HCT116 (cell line): ENCODE measurements around the gene EPHX1. TPM values are rescaled to one million over a fixed set of nuclear protein-coding genes. Genes with fewer than 3 reads are reported as not detected.
"Not testable (repeated sequence)": the region's sequence is repeated elsewhere in the genome, so short reads cannot be mapped to it uniquely, and the experiment has no call there.

Source experiments
- ATAC-seq: fragments of 200-7000 bp; cut with Tn5 transposase; 2 replicates; pipeline ENCODE4 v1.9.1; 2020; ENCODE audit warnings: mild to moderate bottlenecking, moderate library complexity
- BruUV-seq: library from RNA; stranded (reverse); fragments of 400-500 nt; replicated peaks from 2 replicates; lab custom pipeline; 2021; lab: Mats Ljungman, UMichigan
- CTCF ChIA-PET: fragments of 300-600 bp; sonication (Branson Sonifier 250); formaldehyde crosslinking; loops from one replicate; lab custom pipeline; 2021; ENCODE audit warnings: antibody characterized with exemption; lab: Charles Lee
- POLR2A ChIA-PET: fragments of 300-600, 350-600 bp; sonication (Branson Sonifier 250); formaldehyde crosslinking; loops from one replicate; lab custom pipeline; 2021; ENCODE audit warnings: antibody characterized with exemption; lab: Charles Lee
- RAD21 ChIA-PET, 2 experiments: fragments of 300-600 bp; sonication (Branson Sonifier 250); formaldehyde crosslinking; loops; one replicate each; lab custom pipeline; 2023; ENCODE audit warnings: low total read pairs in 2 of 2; ENCODE audit not compliant: uncharacterized antibody in 2 of 2, unreplicated experiment in 2 of 2, low non-redundant PET in 1 of 2; lab: Charles Lee
- DNase-seq: peaks from one replicate; pipeline ENCODE4 v3.0.0-alpha.2; 2010; ENCODE audit warnings: low read depth, low spot score
- H2AFZ ChIP-seq: fragments of 200-600 bp; shearing (Covaris generic), sonication (generic); 2 replicates; pipeline ENCODE4 v1.6.1; 2017; ENCODE audit warnings: low read depth, mixed run types, mixed read lengths, antibody characterized with exemption, low read length; ENCODE audit not compliant: poor library complexity, severe bottlenecking
- H3K27ac ChIP-seq: 2 replicates; pipeline ENCODE4 v1.5.1; 2012; ENCODE audit warnings: low read depth, low read length
- H3K27me3 ChIP-seq: fragments of 200-600 bp; sonication (generic); 2 replicates; pipeline ENCODE4 v1.6.1; 2016; ENCODE audit warnings: mixed run types, low read length, mixed read lengths; ENCODE audit not compliant: insufficient read depth
- H3K36me3 ChIP-seq, 2 experiments: fragments of 200-500 bp in 1 of 2; fragments of 200-600 bp in 1 of 2; sonication (Bioruptor generic) in 1 of 2; sonication (generic) in 1 of 2; 2 replicates each; pipeline versions ENCODE4 v1.5.1 to v1.6.1; 2014 to 2016; ENCODE audit warnings: low read length in 2 of 2, inconsistent platforms in 1 of 2, mixed read lengths in 1 of 2, mixed run types in 1 of 2; ENCODE audit not compliant: insufficient read depth in 2 of 2, control insufficient read depth in 1 of 2
- H3K4me1 ChIP-seq, 2 experiments: fragments of 200-600 bp in 1 of 2; sonication (generic) in 1 of 2; 2 replicates each; pipeline versions ENCODE4 v1.5.1 to v1.6.1; 2012 to 2017; ENCODE audit warnings: low read length in 2 of 2, inconsistent platforms in 1 of 2, mild to moderate bottlenecking in 1 of 2, mixed read lengths in 1 of 2, mixed run types in 1 of 2, moderate library complexity in 1 of 2; ENCODE audit not compliant: insufficient read depth in 2 of 2, control insufficient read depth in 1 of 2
- H3K4me2 ChIP-seq: fragments of 200-600 bp; sonication (generic); 2 replicates; pipeline ENCODE4 v1.6.1; 2017; ENCODE audit warnings: mixed run types, low read length, mixed read lengths
- H3K4me3 ChIP-seq, 2 experiments: fragments of 200-600 bp in 1 of 2; sonication (generic) in 1 of 2; replicated peaks in 1 of 2; 2 replicates each; pipeline ENCODE4 v1.5.1; 2011 to 2016; ENCODE audit warnings: low read length in 2 of 2, control low read depth in 1 of 2, low read depth in 1 of 2, mild to moderate bottlenecking in 1 of 2, mixed read lengths in 1 of 2, mixed run types in 1 of 2
- H3K79me2 ChIP-seq: fragments of 200-600 bp; sonication (generic); 2 replicates; pipeline ENCODE4 v1.6.1; 2017; ENCODE audit warnings: mild to moderate bottlenecking, mixed run types, low read length, moderate library complexity, mixed read lengths; ENCODE audit not compliant: insufficient read depth
- H3K9ac ChIP-seq: fragments of 200-600 bp; sonication (generic); 2 replicates; pipeline ENCODE4 v1.6.1; 2016; ENCODE audit warnings: low read length, mixed read lengths
- H3K9me2 ChIP-seq: fragments of 200-600 bp; sonication (generic), shearing (Covaris generic); 2 replicates; pipeline ENCODE4 v1.6.1; 2017; ENCODE audit warnings: mixed run types, mild to moderate bottlenecking, moderate library complexity; ENCODE audit not compliant: insufficient read depth
- H3K9me3 ChIP-seq, 2 experiments: fragments of 200-500 bp in 1 of 2; fragments of 200-600 bp in 1 of 2; sonication (Bioruptor generic) in 1 of 2; sonication (generic) in 1 of 2; 2 replicates each; pipeline ENCODE4 v1.6.1; 2014 to 2017; ENCODE audit warnings: low read length in 2 of 2, mixed read lengths in 2 of 2, inconsistent platforms in 1 of 2, low read depth in 1 of 2, mild to moderate bottlenecking in 1 of 2, mixed run types in 1 of 2, moderate library complexity in 1 of 2; ENCODE audit not compliant: control insufficient read depth in 1 of 2, insufficient read depth in 1 of 2
- H4K20me1 ChIP-seq: fragments of 200-600 bp; sonication (generic), shearing (Covaris generic); 2 replicates; pipeline ENCODE4 v1.6.1; 2017; ENCODE audit warnings: mixed run types, mild to moderate bottlenecking, moderate library complexity; ENCODE audit not compliant: insufficient read depth
- ATF3 ChIP-seq: IDR thresholded peaks from 2 replicates; pipeline ENCODE4 v1.6.1; 2012
- EGR1 ChIP-seq: IDR thresholded peaks from 2 replicates; pipeline ENCODE4 v1.6.1; 2012; ENCODE audit warnings: low read depth
- ELF1 ChIP-seq: IDR thresholded peaks from 2 replicates; pipeline ENCODE4 v1.6.1; 2012; ENCODE audit warnings: low read depth, borderline replicate concordance
- EZH2phosphoT487 ChIP-seq: fragments of 200-600 bp; IDR thresholded peaks from 2 replicates; pipeline ENCODE4 v1.6.1; 2018; ENCODE audit warnings: antibody characterized with exemption, borderline replicate concordance
- FOSL1 ChIP-seq: IDR thresholded peaks from 2 replicates; pipeline ENCODE4 v1.6.1; 2012; ENCODE audit warnings: low read depth
- JUND ChIP-seq: IDR thresholded peaks from 2 replicates; pipeline ENCODE4 v1.6.1; 2012
- MAX ChIP-seq: IDR thresholded peaks from 2 replicates; pipeline ENCODE4 v1.6.1; 2012
- POLR2AphosphoS5 ChIP-seq: IDR thresholded peaks from 2 replicates; pipeline ENCODE4 v1.6.1; 2011; ENCODE audit warnings: mild to moderate bottlenecking, low read depth, low read length, moderate library complexity
- RAD21 ChIP-seq: IDR thresholded peaks from 2 replicates; pipeline ENCODE4 v1.6.1; 2012; ENCODE audit warnings: low read depth, mild to moderate bottlenecking
- REST ChIP-seq: IDR thresholded peaks from 2 replicates; pipeline ENCODE4 v1.6.1; 2012; ENCODE audit warnings: low read depth
- SIN3A ChIP-seq: IDR thresholded peaks from 2 replicates; pipeline ENCODE4 v1.6.1; 2012; ENCODE audit warnings: low read depth
- SP1 ChIP-seq: IDR thresholded peaks from 2 replicates; pipeline ENCODE4 v1.6.1; 2012; ENCODE audit warnings: low read depth
- SRF ChIP-seq: IDR thresholded peaks from 2 replicates; pipeline ENCODE4 v1.6.1; 2012; ENCODE audit warnings: low read depth
- TCF7L2 ChIP-seq: IDR thresholded peaks from 2 replicates; pipeline ENCODE4 v1.7.0; 2011; ENCODE audit warnings: borderline replicate concordance, inconsistent platforms; ENCODE audit not compliant: insufficient read depth, insufficient read length; ENCODE audit errors: extremely low read depth
- YY1 ChIP-seq: IDR thresholded peaks from 2 replicates; pipeline ENCODE4 v1.6.1; 2011; ENCODE audit warnings: low read length, low read depth, moderate library complexity, mild to moderate bottlenecking; ENCODE audit not compliant: insufficient replicate concordance; ENCODE audit errors: extremely low read depth
- ZNF274 ChIP-seq: fragments of 200-500 bp; sonication (Bioruptor generic); IDR thresholded peaks from 2 replicates; pipeline ENCODE4 v1.6.1; 2014; ENCODE audit warnings: mild to moderate bottlenecking, low read depth, low read length, inconsistent platforms
- intact Hi-C: fragments of 100-400 bp; cut with micrococcal nuclease; formaldehyde crosslinking; loops from 2 replicates; pipeline ENCODE4 v1.10.0; 2022
- total RNA-seq: library from RNA; stranded (reverse); gene quantifications from one replicate; pipeline ENCODE4 v1.2.1, GENCODE V29; 2021; ENCODE audit not compliant: unreplicated experiment

Gene EPHX1
- total RNA-seq, 1 experiment from 2014 or later: 44.6 TPM

- ChIA-PET CTCF (no interaction called here), RAD21 (no interaction called here), POLR2A (no interaction called here)
- ATAC-seq (no peak), DNase-seq (no peak)
- Histone ChIP-seq H3K27ac (no peak overlapping the region), H3K4me1 (no peaks in the 10 kb centered on the region), H2AFZ (no peak overlapping the region), H3K79me2 (peaks cover 10% of the 10 kb centered on the region), H3K4me3 (no peak overlapping the region), H3K9me3 (no peaks in the 10 kb centered on the region), H3K4me2 (no peak overlapping the region), H3K9me2 (no peaks in the 10 kb centered on the region), H3K36me3 (peaks cover 5 to 7% of the 10 kb centered on the region in 2 experiments), H4K20me1 (no peaks in the 10 kb centered on the region), H3K9ac (no peak overlapping the region), H3K27me3 (no peaks in the 10 kb centered on the region)
- BruUV-seq: no TSS peak
- intact Hi-C loops: no loop called here
- no peak for TF ChIP-seq ELF1
- TF ChIP-seq REST: no peak
- TF ChIP-seq EGR1: no peak
- TF ChIP-seq FOSL1: no peak
- no peak for TF ChIP-seq YY1
- no peak for TF ChIP-seq EZH2phosphoT487
- TF ChIP-seq SP1: no peak
- TF ChIP-seq MAX: no peak
- TF ChIP-seq ZNF274: no peak
- no peak for TF ChIP-seq RAD21
- TF ChIP-seq JUND: no peak
- TF ChIP-seq ATF3: no peak
- no peak for TF ChIP-seq TCF7L2
- no peak for TF ChIP-seq SRF
- no peak for TF ChIP-seq SIN3A
- no peak for TF ChIP-seq POLR2AphosphoS5
Measured at GRCh38 chr1:225794954-225795353, 15.0 kb upstream of the EPHX1 start.

- H2AFZ ChIP-seq, intact Hi-C loops, ATAC-seq, H3K9ac ChIP-seq, BruUV-seq, H3K79me2 ChIP-seq, H4K20me1 ChIP-seq, CTCF ChIA-PET, POLR2A ChIA-PET, H3K9me3 ChIP-seq, H3K36me3 ChIP-seq, H3K4me3 ChIP-seq, H3K4me2 ChIP-seq, H3K9me2 ChIP-seq, H3K27me3 ChIP-seq, H3K4me1 ChIP-seq, H3K27ac ChIP-seq, DNase-seq, RAD21 ChIA-PET: not testable (repeated sequence)
Measured at GRCh38 chr1:225796097-225796496, 13.8 kb upstream of the EPHX1 start.
